HCT116 (cell line): Measurements from ENCODE around the gene FKBP1A. TPM values are rescaled to one million over a fixed set of nuclear protein-coding genes. Genes with fewer than 3 reads are reported as not detected.

Source experiments
- ATAC-seq: fragments of 200-7000 bp; cut with Tn5 transposase; 2 replicates; pipeline ENCODE4 v1.9.1; 2020; ENCODE audit warnings: mild to moderate bottlenecking, moderate library complexity
- BruUV-seq: library from RNA; stranded (reverse); fragments of 400-500 nt; replicated peaks from 2 replicates; lab custom pipeline; 2021; lab: Mats Ljungman, UMichigan
- CTCF ChIA-PET: fragments of 300-600 bp; sonication (Branson Sonifier 250); formaldehyde crosslinking; loops from one replicate; lab custom pipeline; 2021; ENCODE audit warnings: antibody characterized with exemption; lab: Charles Lee
- POLR2A ChIA-PET: fragments of 300-600, 350-600 bp; sonication (Branson Sonifier 250); formaldehyde crosslinking; loops from one replicate; lab custom pipeline; 2021; ENCODE audit warnings: antibody characterized with exemption; lab: Charles Lee
- RAD21 ChIA-PET, 2 experiments: fragments of 300-600 bp; sonication (Branson Sonifier 250); formaldehyde crosslinking; loops; one replicate each; lab custom pipeline; 2023; ENCODE audit warnings: low total read pairs in 2 of 2; ENCODE audit not compliant: uncharacterized antibody in 2 of 2, unreplicated experiment in 2 of 2, low non-redundant PET in 1 of 2; lab: Charles Lee
- DNase-seq: peaks from one replicate; pipeline ENCODE4 v3.0.0-alpha.2; 2010; ENCODE audit warnings: low read depth, low spot score
- H2AFZ ChIP-seq: fragments of 200-600 bp; shearing (Covaris generic), sonication (generic); 2 replicates; pipeline ENCODE4 v1.6.1; 2017; ENCODE audit warnings: low read depth, mixed run types, mixed read lengths, antibody characterized with exemption, low read length; ENCODE audit not compliant: poor library complexity, severe bottlenecking
- H3K27ac ChIP-seq: 2 replicates; pipeline ENCODE4 v1.5.1; 2012; ENCODE audit warnings: low read depth, low read length
- H3K27me3 ChIP-seq: fragments of 200-600 bp; sonication (generic); 2 replicates; pipeline ENCODE4 v1.6.1; 2016; ENCODE audit warnings: mixed run types, low read length, mixed read lengths; ENCODE audit not compliant: insufficient read depth
- H3K36me3 ChIP-seq, 2 experiments: fragments of 200-500 bp in 1 of 2; fragments of 200-600 bp in 1 of 2; sonication (Bioruptor generic) in 1 of 2; sonication (generic) in 1 of 2; 2 replicates each; pipeline versions ENCODE4 v1.5.1 to v1.6.1; 2014 to 2016; ENCODE audit warnings: low read length in 2 of 2, inconsistent platforms in 1 of 2, mixed read lengths in 1 of 2, mixed run types in 1 of 2; ENCODE audit not compliant: insufficient read depth in 2 of 2, control insufficient read depth in 1 of 2
- H3K4me1 ChIP-seq, 2 experiments: fragments of 200-600 bp in 1 of 2; sonication (generic) in 1 of 2; 2 replicates each; pipeline versions ENCODE4 v1.5.1 to v1.6.1; 2012 to 2017; ENCODE audit warnings: low read length in 2 of 2, inconsistent platforms in 1 of 2, mild to moderate bottlenecking in 1 of 2, mixed read lengths in 1 of 2, mixed run types in 1 of 2, moderate library complexity in 1 of 2; ENCODE audit not compliant: insufficient read depth in 2 of 2, control insufficient read depth in 1 of 2
- H3K4me2 ChIP-seq: fragments of 200-600 bp; sonication (generic); 2 replicates; pipeline ENCODE4 v1.6.1; 2017; ENCODE audit warnings: mixed run types, low read length, mixed read lengths
- H3K4me3 ChIP-seq, 2 experiments: fragments of 200-600 bp in 1 of 2; sonication (generic) in 1 of 2; replicated peaks in 1 of 2; 2 replicates each; pipeline ENCODE4 v1.5.1; 2011 to 2016; ENCODE audit warnings: low read length in 2 of 2, control low read depth in 1 of 2, low read depth in 1 of 2, mild to moderate bottlenecking in 1 of 2, mixed read lengths in 1 of 2, mixed run types in 1 of 2
- H3K79me2 ChIP-seq: fragments of 200-600 bp; sonication (generic); 2 replicates; pipeline ENCODE4 v1.6.1; 2017; ENCODE audit warnings: mild to moderate bottlenecking, mixed run types, low read length, moderate library complexity, mixed read lengths; ENCODE audit not compliant: insufficient read depth
- H3K9ac ChIP-seq: fragments of 200-600 bp; sonication (generic); 2 replicates; pipeline ENCODE4 v1.6.1; 2016; ENCODE audit warnings: low read length, mixed read lengths
- H3K9me2 ChIP-seq: fragments of 200-600 bp; sonication (generic), shearing (Covaris generic); 2 replicates; pipeline ENCODE4 v1.6.1; 2017; ENCODE audit warnings: mixed run types, mild to moderate bottlenecking, moderate library complexity; ENCODE audit not compliant: insufficient read depth
- H3K9me3 ChIP-seq, 2 experiments: fragments of 200-500 bp in 1 of 2; fragments of 200-600 bp in 1 of 2; sonication (Bioruptor generic) in 1 of 2; sonication (generic) in 1 of 2; 2 replicates each; pipeline ENCODE4 v1.6.1; 2014 to 2017; ENCODE audit warnings: low read length in 2 of 2, mixed read lengths in 2 of 2, inconsistent platforms in 1 of 2, low read depth in 1 of 2, mild to moderate bottlenecking in 1 of 2, mixed run types in 1 of 2, moderate library complexity in 1 of 2; ENCODE audit not compliant: control insufficient read depth in 1 of 2, insufficient read depth in 1 of 2
- H4K20me1 ChIP-seq: fragments of 200-600 bp; sonication (generic), shearing (Covaris generic); 2 replicates; pipeline ENCODE4 v1.6.1; 2017; ENCODE audit warnings: mixed run types, mild to moderate bottlenecking, moderate library complexity; ENCODE audit not compliant: insufficient read depth
- CBX3 ChIP-seq: IDR thresholded peaks from 2 replicates; pipeline ENCODE4 v1.6.1; 2012; ENCODE audit warnings: low read depth
- CEBPB ChIP-seq: IDR thresholded peaks from 2 replicates; pipeline ENCODE4 v1.6.1; 2012; ENCODE audit warnings: low read depth
- EGR1 ChIP-seq: IDR thresholded peaks from 2 replicates; pipeline ENCODE4 v1.6.1; 2012; ENCODE audit warnings: low read depth
- EZH2 ChIP-seq: fragments of 200-600 bp; sonication (generic); IDR thresholded peaks from 2 replicates; pipeline ENCODE4 v1.6.1; 2017; ENCODE audit warnings: antibody characterized with exemption, mixed run types
- EZH2phosphoT487 ChIP-seq: fragments of 200-600 bp; IDR thresholded peaks from 2 replicates; pipeline ENCODE4 v1.6.1; 2018; ENCODE audit warnings: antibody characterized with exemption, borderline replicate concordance
- SP1 ChIP-seq: IDR thresholded peaks from 2 replicates; pipeline ENCODE4 v1.6.1; 2012; ENCODE audit warnings: low read depth
- ZNF274 ChIP-seq: fragments of 200-500 bp; sonication (Bioruptor generic); IDR thresholded peaks from 2 replicates; pipeline ENCODE4 v1.6.1; 2014; ENCODE audit warnings: mild to moderate bottlenecking, low read depth, low read length, inconsistent platforms
- intact Hi-C: fragments of 100-400 bp; cut with micrococcal nuclease; formaldehyde crosslinking; loops from 2 replicates; pipeline ENCODE4 v1.10.0; 2022
- total RNA-seq: library from RNA; stranded (reverse); gene quantifications from one replicate; pipeline ENCODE4 v1.2.1, GENCODE V29; 2021; ENCODE audit not compliant: unreplicated experiment
- TF ChIP-seq, protein P1 (sequence below): IDR thresholded peaks from 2 replicates; pipeline ENCODE4 v1.6.1; 2012
- TF ChIP-seq, protein P2 (sequence below): IDR thresholded peaks from 2 replicates; pipeline ENCODE4 v1.6.1; 2011; ENCODE audit warnings: mild to moderate bottlenecking, low read length, moderate library complexity; ENCODE audit not compliant: insufficient replicate concordance; ENCODE audit errors: extremely low read depth

Gene FKBP1A
- total RNA-seq, 1 experiment from 2014 or later: 259 TPM

- ATAC-seq (peak; percentile 60), DNase-seq (no peak)
- H3K9me2 ChIP-seq: no peaks in the 10 kb centered on the region
- H3K27me3 ChIP-seq: no peaks in the 10 kb centered on the region
- TF ChIP-seq, protein P1, sequence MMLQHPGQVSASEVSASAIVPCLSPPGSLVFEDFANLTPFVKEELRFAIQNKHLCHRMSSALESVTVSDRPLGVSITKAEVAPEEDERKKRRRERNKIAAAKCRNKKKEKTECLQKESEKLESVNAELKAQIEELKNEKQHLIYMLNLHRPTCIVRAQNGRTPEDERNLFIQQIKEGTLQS: no peak
- TF ChIP-seq CBX3 (no peak), CEBPB (no peak), EZH2phosphoT487 (no peak), SP1 (no peak), ZNF274 (no peak), EZH2 (no peak), EGR1 (no peak)
- TF ChIP-seq, protein P2, sequence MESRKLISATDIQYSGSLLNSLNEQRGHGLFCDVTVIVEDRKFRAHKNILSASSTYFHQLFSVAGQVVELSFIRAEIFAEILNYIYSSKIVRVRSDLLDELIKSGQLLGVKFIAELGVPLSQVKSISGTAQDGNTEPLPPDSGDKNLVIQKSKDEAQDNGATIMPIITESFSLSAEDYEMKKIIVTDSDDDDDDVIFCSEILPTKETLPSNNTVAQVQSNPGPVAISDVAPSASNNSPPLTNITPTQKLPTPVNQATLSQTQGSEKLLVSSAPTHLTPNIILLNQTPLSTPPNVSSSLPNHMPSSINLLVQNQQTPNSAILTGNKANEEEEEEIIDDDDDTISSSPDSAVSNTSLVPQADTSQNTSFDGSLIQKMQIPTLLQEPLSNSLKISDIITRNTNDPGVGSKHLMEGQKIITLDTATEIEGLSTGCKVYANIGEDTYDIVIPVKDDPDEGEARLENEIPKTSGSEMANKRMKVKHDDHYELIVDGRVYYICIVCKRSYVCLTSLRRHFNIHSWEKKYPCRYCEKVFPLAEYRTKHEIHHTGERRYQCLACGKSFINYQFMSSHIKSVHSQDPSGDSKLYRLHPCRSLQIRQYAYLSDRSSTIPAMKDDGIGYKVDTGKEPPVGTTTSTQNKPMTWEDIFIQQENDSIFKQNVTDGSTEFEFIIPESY: no peak
- H3K4me1 ChIP-seq: peaks cover 4 to 16% of the 10 kb centered on the region in 2 experiments; a peak in 3 of 4 replicates
- no peak overlapping the region for H2AFZ ChIP-seq
- intact Hi-C loops: loop anchor here (5.0 kb wide), 1 partner anchor 35 kb away; the partner anchor contains the start of gene FKBP1A
- no peak overlapping the region for H3K9ac ChIP-seq
- CTCF ChIA-PET: interaction anchor here (1.6 kb wide), 1 partner anchor 10 kb away, joined by 9 read pairs; no protein-coding TSS in a partner anchor
- POLR2A ChIA-PET: no interaction called here
- no peaks in the 10 kb centered on the region for H3K9me3 ChIP-seq
- no peaks in the 10 kb centered on the region for H3K79me2 ChIP-seq
- H3K27ac ChIP-seq: no peak overlapping the region
- no peak overlapping the region for H3K4me3 ChIP-seq
- H3K4me2 ChIP-seq: no peak overlapping the region
- RAD21 ChIA-PET: interaction anchor here in 1 of 2 experiments (0.6 kb wide), 1 partner anchor 23 kb away, joined by 3 read pairs; no protein-coding TSS in a partner anchor
- H4K20me1 ChIP-seq: no peaks in the 10 kb centered on the region
- no peaks in the 10 kb centered on the region for H3K36me3 ChIP-seq
- no TSS peak for BruUV-seq
Observed at GRCh38 chr20:1427457-1428054, 34.7 kb upstream of the FKBP1A start.
